GM18951 (cell line): Measurements from ENCODE around the gene ROBO1.
"Not testable (repeated sequence)": the region's sequence is repeated elsewhere in the genome, so short reads cannot be mapped to it uniquely, and the experiment has no call there.

Source experiments
- POLR2A ChIP-seq: IDR thresholded peaks from 4 replicates; pipeline ENCODE4 v1.6.1; 2011; ENCODE audit warnings: mild to moderate bottlenecking; ENCODE audit not compliant: insufficient read length, insufficient read depth; ENCODE audit errors: extremely low read depth
- in situ Hi-C: fragments of 300-500 bp; cut with MboI; formaldehyde crosslinking; loops from one replicate; pipeline ENCODE4 v1.12.0; 2022; ENCODE audit warnings: low sequenced_read_pairs, mixed read lengths, inconsistent platforms; ENCODE audit not compliant: unreplicated experiment

ROBO1 gene

DNA sequence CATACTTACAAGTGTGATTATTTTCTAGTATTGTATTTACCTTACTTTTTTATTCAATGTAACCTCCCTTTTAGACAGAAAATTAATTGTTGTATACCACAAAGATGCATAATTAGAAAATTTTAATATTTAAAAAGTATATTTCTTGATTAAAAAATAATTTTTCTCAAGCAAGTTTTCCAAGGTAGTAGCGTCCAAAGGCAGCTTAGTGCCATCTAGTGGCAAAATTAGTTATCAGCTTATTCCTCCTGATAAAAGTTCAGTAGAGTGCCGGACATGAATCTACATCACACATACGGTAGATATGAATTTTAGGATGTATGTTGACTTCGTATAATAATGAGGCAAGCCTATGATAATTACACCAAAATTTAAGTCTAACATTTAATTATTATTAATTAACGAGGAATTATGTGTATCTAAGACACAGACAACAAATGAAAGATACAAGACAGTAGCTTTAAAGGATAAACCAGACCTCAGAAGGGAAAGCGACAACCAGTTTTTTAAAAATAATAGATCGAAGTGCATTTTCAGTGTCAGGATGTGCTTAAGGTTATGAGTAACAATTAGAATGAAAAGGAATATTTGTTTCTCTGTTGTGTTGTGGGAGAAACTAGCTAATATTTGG, 405.9 kb downstream of the ROBO1 start:
- TF ChIP-seq POLR2A, result no peak
- in situ Hi-C loops, result no loop called here

DNA sequence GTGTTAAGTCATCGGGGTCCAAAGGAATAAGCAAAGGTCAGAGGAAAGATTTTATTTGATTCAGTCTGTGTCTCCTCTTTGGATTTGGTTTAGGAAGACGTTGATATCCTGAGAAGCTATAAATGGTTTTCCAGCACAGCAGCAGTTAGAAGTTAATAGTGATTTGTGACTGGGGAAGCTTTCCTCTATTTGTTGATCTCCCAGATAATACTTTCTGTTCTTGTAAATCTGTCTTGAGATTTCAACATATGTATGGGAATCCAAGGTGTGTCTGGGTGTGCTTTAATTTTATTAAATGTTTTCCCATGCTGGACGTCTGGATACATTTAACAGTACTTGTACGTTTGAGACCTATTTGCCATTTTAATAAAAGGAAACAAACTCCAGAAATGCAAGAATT, 409.5 kb downstream of the ROBO1 start:
- TF ChIP-seq POLR2A, result no peak
- in situ Hi-C loops, result no loop called here

DNA sequence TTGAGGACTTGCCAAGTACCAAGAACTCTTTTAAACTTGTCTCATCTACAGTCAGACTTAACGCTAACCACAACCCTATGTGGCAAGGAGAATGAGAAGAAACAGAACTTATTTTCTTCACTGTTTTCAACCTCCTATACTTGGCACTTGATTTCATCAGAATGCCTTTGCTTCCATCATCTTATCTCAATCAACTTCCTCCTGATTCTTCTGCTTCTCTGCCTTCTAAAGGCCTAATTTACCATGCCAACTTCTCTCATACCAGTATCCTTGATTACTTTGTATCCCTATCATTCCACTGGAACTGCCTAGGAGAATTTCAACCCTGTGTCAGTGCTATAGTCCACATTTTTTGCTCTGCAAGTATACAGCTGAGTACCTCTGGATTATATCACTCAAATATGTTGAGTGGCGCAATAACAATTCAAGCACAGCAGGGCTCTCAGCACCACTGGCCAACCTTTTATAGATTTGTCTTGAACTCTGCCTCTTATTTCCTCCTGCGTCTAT, 413.6 kb downstream of the ROBO1 start:
- TF ChIP-seq POLR2A, result no peak
- in situ Hi-C loops, result no loop called here

DNA sequence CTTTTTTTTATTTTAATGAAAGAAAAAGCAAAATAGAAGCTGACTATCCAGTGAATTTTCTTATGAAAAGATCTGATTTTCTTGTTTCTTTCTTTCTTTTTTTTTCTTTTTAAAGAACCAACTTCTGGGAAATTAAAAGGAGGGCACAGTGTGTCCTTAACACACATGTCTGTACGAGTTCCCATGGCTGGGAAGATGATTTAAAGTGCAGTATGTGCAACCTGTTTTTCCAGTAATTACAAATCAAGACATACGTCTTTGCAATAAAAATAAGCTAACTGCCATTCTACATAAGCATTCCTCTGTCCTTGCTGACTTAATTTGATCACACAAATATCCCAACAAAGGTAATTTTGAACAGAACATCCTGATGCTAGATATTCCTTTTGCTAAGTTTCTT, 416.1 kb downstream of the ROBO1 start:
- no peak for TF ChIP-seq POLR2A
- in situ Hi-C loops, result no loop called here

DNA sequence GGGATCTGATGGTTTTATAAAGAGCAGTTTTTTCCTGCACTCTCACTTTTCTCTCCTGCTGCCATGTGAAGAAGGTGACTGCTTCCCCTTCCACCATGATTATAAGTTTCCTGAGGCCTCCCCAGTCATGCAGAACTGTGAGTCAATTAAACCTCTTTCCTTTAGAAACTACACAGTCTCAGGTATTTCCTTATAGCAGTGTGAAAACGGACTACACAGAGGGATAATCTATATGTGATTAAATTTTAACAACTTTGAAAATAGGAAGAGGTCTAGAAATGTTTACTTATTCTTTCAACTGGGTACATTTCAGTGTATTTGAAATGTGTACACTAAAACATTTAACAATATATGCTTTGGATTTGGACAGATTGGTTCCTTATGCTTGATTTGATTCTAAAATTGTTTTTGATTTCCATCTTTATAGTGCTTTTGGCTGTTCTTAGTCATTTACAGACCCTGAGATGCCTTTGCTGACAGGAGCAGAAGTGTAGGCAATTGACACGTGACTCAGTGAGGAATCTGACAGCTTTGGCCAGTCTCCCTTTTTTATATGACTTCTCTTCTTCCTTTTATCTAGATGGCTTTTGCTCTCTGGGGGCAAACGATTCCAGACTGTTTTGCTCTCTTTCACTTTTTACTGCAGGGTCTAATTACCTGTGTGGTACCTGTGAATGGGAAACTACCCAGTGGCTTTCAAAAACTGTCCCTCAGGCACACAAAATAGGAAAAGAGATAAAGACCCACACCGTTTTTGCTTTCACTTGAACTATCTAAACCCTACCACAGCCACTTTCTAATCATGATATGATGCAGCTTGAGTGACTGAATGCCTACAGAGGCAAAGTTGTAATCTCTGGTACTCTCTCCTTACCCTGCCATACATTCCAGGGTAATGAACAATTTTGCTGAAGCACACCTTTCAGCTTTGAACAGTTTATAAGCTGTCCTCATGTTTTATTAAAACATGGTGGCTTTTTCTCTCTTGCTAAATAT, 422.6 kb downstream of the ROBO1 start:
- TF ChIP-seq POLR2A, result no peak
- in situ Hi-C loops, result no loop called here

DNA sequence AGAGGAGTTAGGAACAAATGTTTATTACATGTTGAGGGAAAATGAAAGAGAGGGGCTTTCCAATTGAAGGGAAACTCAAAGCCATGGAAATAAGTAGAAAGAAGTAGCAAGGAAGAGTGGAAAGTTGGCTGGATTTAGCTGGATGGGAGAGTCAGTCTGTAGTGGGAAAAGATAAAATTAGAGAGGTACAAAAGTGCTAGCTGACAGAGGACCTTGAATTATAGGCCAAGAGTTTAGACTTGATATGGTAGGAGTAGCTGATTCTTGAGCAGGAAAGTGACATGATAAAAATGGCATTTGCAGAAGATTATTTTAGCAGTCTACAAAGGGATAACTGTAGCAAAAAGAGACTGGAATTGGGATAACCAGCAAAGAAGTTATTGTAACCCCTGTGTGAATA, 425.8 kb downstream of the ROBO1 start:
- in situ Hi-C loops, result no loop called here
- TF ChIP-seq POLR2A, result no peak

DNA sequence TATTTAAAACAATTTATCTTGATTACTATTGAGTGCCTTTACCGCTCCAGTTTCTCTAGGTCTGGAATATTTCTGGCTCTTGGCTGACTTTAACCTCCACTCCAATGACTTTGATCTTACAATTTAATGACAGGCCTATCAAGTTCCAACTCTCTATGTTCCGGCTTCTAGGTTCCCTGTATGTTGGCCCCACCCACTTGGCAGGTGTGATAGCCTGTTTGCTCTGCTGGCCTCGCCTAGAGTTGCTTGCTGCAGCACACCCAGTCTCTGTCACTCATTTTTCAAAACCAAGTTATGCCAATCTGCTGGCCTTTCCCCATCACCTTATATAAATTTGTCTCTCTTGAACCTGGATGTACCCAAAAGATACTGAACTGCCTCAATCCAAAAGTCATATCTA, 428.0 kb downstream of the ROBO1 start:
- TF ChIP-seq POLR2A, result no peak
- in situ Hi-C loops, result no loop called here

DNA sequence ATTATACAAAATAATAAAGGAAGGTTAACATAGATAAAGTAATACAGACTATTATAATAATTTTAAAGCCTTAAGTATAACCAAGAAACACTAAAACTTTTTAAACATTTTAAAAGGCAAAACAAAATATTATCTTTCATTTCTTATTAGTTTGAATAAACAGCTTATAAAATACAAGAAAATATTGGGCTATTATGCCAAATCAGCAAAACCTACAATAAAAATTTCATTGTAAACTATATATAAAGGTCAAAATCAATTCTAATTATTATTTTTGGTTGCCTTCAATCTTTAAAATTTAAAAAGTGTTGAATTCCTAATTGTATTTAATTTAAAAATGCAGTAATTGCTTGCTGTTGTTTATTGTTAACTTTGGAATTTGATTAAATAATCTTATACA, 430.0 kb downstream of the ROBO1 start:
- TF ChIP-seq POLR2A, result no peak
- in situ Hi-C loops, result no loop called here

DNA sequence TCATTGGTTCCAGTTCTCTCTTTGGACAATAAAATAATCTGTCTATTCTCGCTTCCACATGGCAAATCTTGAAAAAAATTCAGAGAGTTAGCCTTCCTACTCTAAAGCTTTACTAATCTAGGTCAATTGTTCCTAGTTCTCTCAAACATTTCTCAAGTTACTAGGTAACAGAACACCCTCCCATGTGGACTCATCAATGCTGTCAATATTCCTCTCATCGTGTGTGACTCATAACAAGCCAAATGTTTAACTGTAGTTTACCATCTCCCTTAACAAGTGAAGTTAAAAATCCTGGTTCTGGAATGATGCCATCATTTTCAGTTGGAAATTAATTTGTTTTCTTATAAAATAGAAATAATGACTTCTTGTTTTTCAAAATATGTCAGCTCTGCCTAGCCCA, 438.6 kb downstream of the ROBO1 start:
- no peak for TF ChIP-seq POLR2A
- in situ Hi-C loops, result no loop called here

DNA sequence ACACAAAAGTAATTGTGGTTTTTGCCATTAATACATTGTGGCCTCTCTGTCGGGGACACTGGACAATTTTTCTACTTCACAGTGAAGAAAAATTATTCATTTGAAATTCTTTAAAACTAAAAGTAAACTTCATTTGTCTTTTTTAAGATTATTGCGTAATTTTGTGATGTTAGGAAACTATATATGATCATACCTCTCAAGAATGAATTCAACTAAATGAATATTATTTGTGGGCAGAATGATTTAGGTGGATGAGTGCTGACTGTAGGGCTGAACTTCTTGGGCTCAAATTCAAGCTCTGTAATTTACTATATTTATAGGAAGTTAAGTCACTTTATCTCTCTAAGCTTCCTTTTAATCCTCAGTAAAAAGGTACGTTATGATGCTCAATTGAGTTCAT, 441.2 kb downstream of the ROBO1 start:
- in situ Hi-C loops, result no loop called here
- TF ChIP-seq POLR2A, result no peak

DNA sequence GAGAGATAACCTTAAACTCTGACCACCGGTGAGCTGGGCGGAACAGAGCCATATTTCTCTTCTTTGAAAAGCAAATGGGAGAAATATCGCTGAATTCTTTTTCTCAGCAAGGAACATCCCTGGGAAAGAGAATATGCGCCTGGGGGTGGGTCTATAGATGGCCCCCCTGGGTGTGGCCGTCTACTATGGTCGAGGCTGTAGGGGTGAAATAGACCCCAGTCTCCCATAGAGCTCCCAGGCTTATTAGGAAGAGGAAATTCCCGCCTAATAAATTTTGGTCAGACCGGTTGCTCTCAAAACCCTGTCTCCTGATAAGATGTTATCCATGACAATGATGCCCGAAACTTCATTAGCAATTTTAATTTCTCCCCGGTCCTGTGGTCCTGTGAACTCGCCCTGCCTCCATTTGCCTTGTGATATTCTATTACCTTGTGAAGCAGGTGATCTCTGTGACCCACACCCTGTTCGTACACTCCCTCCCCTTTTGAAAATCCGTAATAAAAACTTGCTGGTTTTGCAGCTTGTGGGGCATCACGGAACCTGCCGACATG, 441.9 kb downstream of the ROBO1 start:
- in situ Hi-C loops, result not testable (repeated sequence)

DNA sequence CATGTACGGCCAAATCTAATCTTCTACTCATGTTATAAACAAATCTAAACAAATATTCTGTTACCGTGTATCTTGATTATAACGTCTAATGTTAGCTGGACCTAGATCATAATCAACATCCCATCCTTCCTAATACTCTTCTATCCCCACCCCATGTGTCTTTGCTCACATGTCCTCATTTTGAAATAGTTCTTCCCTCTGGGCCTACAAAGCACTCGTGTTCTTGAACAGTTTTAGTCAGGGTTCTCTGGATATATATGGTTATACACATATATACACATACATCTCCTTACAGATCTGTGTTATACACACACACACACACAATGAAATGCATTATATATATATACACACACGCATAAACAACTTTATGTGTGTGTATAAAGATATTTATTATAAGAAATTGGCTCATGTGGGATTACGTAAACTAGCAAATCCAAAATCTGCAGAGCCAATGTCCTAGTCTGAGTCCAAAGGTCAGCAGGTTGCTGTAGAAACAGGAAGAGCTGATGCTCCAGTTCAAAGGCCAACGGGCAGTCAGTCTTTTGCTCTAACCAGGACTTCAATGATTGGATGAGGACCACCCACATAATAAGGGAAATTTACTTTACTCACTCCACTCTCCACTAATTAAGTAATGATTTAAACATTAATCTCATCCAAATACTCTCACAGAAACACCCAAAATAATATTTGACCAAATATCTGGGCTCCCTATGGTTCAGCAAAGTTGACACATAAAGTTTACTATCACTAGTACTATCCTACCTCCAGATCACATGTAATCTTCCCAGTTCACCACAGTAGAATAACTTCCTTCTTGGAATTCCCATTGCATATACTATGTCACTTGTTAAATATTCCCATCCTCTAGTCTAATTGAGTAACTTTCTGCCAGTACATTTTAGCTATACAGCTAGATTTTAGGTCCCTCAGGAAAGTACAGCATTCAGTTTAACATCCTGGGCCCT, 450.0 kb downstream of the ROBO1 start:
- TF ChIP-seq POLR2A, result no peak
- in situ Hi-C loops, result no loop called here

DNA sequence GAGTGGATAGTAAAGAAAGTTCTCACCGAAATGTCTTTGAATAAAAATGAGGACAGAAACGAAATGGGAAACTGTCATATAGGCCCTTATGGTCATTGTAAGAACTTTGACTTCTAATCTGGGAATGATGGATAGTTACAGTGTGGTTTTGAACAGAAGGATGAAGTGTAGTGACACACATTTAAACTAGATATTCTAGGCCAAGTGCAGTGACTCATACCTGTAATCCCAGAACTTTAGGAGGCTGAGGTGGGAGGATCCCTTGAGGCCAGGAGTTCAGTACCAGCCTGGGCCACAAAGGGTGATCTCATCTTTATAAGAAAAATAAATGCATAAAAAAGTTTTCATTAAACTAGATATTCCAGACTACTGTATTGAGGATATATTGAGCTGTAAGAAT, 452.8 kb downstream of the ROBO1 start:
- no peak for TF ChIP-seq POLR2A
- in situ Hi-C loops, result no loop called here
